IMR-90 (cell line): ENCODE results near the gene PLXNB3. TPM values are rescaled to one million over a fixed set of nuclear protein-coding genes. Genes with fewer than 3 reads are reported as not detected.

ENCODE experiments used
- ATAC-seq: fragments of 200-7000 bp; cut with Tn5 transposase; 2 replicates; pipeline ENCODE4 v1.9.1; 2020; ENCODE audit warnings: low read depth, mild to moderate bottlenecking, moderate library complexity
- BruUV-seq: library from RNA; stranded (reverse); fragments of 400-500 nt; replicated peaks from 2 replicates; lab custom pipeline; 2021; lab: Mats Ljungman, UMichigan
- CTCF ChIA-PET: fragments of 300-600 bp; formaldehyde crosslinking; extraction: SDS; loops from one replicate; lab custom pipeline; 2021; ENCODE audit warnings: antibody characterized with exemption; lab: Yijun Ruan, JAX
- POLR2A ChIA-PET: fragments of 300-600 bp; sonication (Branson Sonifier 250); formaldehyde crosslinking; loops from one replicate; lab custom pipeline; 2022; ENCODE audit warnings: antibody characterized with exemption; ENCODE audit not compliant: unreplicated experiment; lab: Charles Lee
- DNase-seq: peaks from one replicate; pipeline ENCODE4 v3.0.0; 2013
- H2AFZ ChIP-seq: replicated peaks from 2 replicates; pipeline ENCODE3; 2013; ENCODE audit warnings: low read length, mild to moderate bottlenecking; ENCODE audit not compliant: poor library complexity
- H2AK5ac ChIP-seq: 2 replicates; pipeline ENCODE4 v1.6.1; 2013; ENCODE audit warnings: low read depth, low read length, inconsistent platforms
- H2AK9ac ChIP-seq: replicated peaks from 2 replicates; pipeline ENCODE3; 2013; ENCODE audit warnings: mild to moderate bottlenecking, low read depth, low read length, moderate library complexity; ENCODE audit not compliant: poor library complexity
- H2BK120ac ChIP-seq: 2 replicates; pipeline ENCODE4 v1.6.1; 2013; ENCODE audit warnings: low read depth, low read length, inconsistent platforms
- H2BK15ac ChIP-seq: 3 replicates; pipeline ENCODE4 v1.6.1; 2013; ENCODE audit warnings: low read depth, low read length, inconsistent platforms
- H2BK20ac ChIP-seq: 2 replicates; pipeline ENCODE4 v1.6.1; 2013; ENCODE audit warnings: low read depth, mild to moderate bottlenecking, inconsistent platforms, low read length, moderate library complexity
- H2BK5ac ChIP-seq: 2 replicates; pipeline ENCODE4 v1.6.1; 2013; ENCODE audit warnings: mild to moderate bottlenecking, low read depth, low read length, inconsistent platforms; ENCODE audit not compliant: poor library complexity, severe bottlenecking
- H3K14ac ChIP-seq: replicated peaks from 2 replicates; pipeline ENCODE4 v1.6.1; 2013; ENCODE audit warnings: low read depth, low read length, inconsistent platforms
- H3K18ac ChIP-seq: 2 replicates; pipeline ENCODE4 v1.6.1; 2013; ENCODE audit warnings: low read depth, low read length, control low read depth
- H3K23ac ChIP-seq: 2 replicates; pipeline ENCODE4 v1.6.1; 2013; ENCODE audit warnings: low read depth, low read length, inconsistent platforms
- H3K27ac ChIP-seq: 2 replicates; pipeline ENCODE4 v1.5.1; 2013; ENCODE audit warnings: mild to moderate bottlenecking, control low read depth, low read length; ENCODE audit not compliant: insufficient read depth
- H3K27me3 ChIP-seq: 2 replicates; pipeline ENCODE4 v1.6.1; 2013; ENCODE audit warnings: low read length; ENCODE audit not compliant: control insufficient read depth, insufficient read depth
- H3K36me3 ChIP-seq: 2 replicates; pipeline ENCODE4 v1.6.1; 2013; ENCODE audit warnings: low read length, mixed read lengths; ENCODE audit not compliant: control insufficient read depth, insufficient read depth
- H3K4ac ChIP-seq: 2 replicates; pipeline ENCODE4 v1.6.1; 2013; ENCODE audit warnings: low read depth, low read length, inconsistent platforms
- H3K4me1 ChIP-seq: 2 replicates; pipeline ENCODE4 v1.6.1; 2013; ENCODE audit warnings: low read length, mixed read lengths; ENCODE audit not compliant: control insufficient read depth, insufficient read depth
- H3K4me2 ChIP-seq: 2 replicates; pipeline ENCODE4 v1.6.1; 2013; ENCODE audit warnings: low read depth, mild to moderate bottlenecking, control low read depth, low read length, moderate library complexity
- H3K4me3 ChIP-seq: 2 replicates; pipeline ENCODE4 v1.5.1; 2013; ENCODE audit warnings: low read depth, mild to moderate bottlenecking, control low read depth, low read length, moderate library complexity; ENCODE audit not compliant: insufficient read depth
- H3K56ac ChIP-seq: 2 replicates; pipeline ENCODE4 v1.6.1; 2013; ENCODE audit warnings: low read length, inconsistent platforms; ENCODE audit not compliant: insufficient read depth; ENCODE audit errors: extremely low read depth
- H3K79me1 ChIP-seq, 2 experiments: 2 replicates each; pipeline ENCODE4 v1.6.1; 2013; ENCODE audit warnings: low read length in 2 of 2, inconsistent platforms in 1 of 2, low read depth in 1 of 2
- H3K9ac ChIP-seq: 2 replicates; pipeline ENCODE4 v1.6.1; 2013; ENCODE audit warnings: low read depth, low read length, control low read depth
- H3K9me1 ChIP-seq: 2 replicates; pipeline ENCODE4 v1.6.1; 2013; ENCODE audit warnings: low read length, inconsistent platforms; ENCODE audit not compliant: insufficient read depth
- H3K9me3 ChIP-seq: 2 replicates; pipeline ENCODE4 v1.6.1; 2013; ENCODE audit warnings: low read length; ENCODE audit not compliant: control insufficient read depth, insufficient read depth
- H4K20me1 ChIP-seq: 2 replicates; pipeline ENCODE4 v1.6.1; 2013; ENCODE audit warnings: low read length, inconsistent platforms; ENCODE audit not compliant: insufficient read depth
- H4K5ac ChIP-seq: 2 replicates; pipeline ENCODE4 v1.6.1; 2013; ENCODE audit warnings: mild to moderate bottlenecking, low read depth, low read length, control low read depth
- H4K8ac ChIP-seq, 2 experiments: 2 replicates each; pipeline ENCODE4 v1.6.1; 2013; ENCODE audit warnings: low read depth in 2 of 2, low read length in 2 of 2, control low read depth in 1 of 2, inconsistent platforms in 1 of 2
- H4K91ac ChIP-seq: 2 replicates; pipeline ENCODE4 v1.6.1; 2013; ENCODE audit warnings: low read depth, low read length, inconsistent platforms; ENCODE audit not compliant: insufficient read depth
- BHLHE40 ChIP-seq: fragments of 150-350 bp; IDR thresholded peaks from 2 replicates; pipeline ENCODE4 v1.6.1; 2016; ENCODE audit warnings: mild to moderate bottlenecking, low read depth, low read length
- CHD1 ChIP-seq: IDR thresholded peaks from 2 replicates; pipeline ENCODE4 v1.6.1; 2012; ENCODE audit warnings: low read depth, low read length, improper control_type of control experiment
- CTCF ChIP-seq: conservative IDR thresholded peaks from 2 replicates; pipeline ENCODE4 v1.5.1; 2012; ENCODE audit warnings: mild to moderate bottlenecking, low read depth, low read length, improper control_type of control experiment
- ELK1 ChIP-seq: fragments of 150-350 bp; IDR thresholded peaks from 2 replicates; pipeline ENCODE4 v1.6.1; 2016; ENCODE audit warnings: low read depth, mild to moderate bottlenecking, low read length, moderate library complexity, borderline replicate concordance
- FOS ChIP-seq: fragments of 150-350 bp; IDR thresholded peaks from 2 replicates; pipeline ENCODE4 v1.6.1; 2016; ENCODE audit warnings: low read depth, low read length
- MAFK ChIP-seq: IDR thresholded peaks from 2 replicates; pipeline ENCODE4 v1.6.1; 2012; ENCODE audit warnings: low read depth, low read length, improper control_type of control experiment
- MAZ ChIP-seq: IDR thresholded peaks from 2 replicates; pipeline ENCODE4 v1.6.1; 2012; ENCODE audit warnings: low read depth, mild to moderate bottlenecking, low read length, improper control_type of control experiment, moderate library complexity, borderline replicate concordance
- NFE2L2 ChIP-seq: fragments of 150-350 bp; IDR thresholded peaks from 2 replicates; pipeline ENCODE4 v1.6.1; 2016; ENCODE audit warnings: low read depth, mild to moderate bottlenecking, low read length
- POLR2A ChIP-seq: IDR thresholded peaks from 2 replicates; pipeline ENCODE4 v1.6.1; 2012; ENCODE audit warnings: mild to moderate bottlenecking, low read depth, low read length
- RAD21 ChIP-seq: IDR thresholded peaks from 2 replicates; pipeline ENCODE4 v1.6.1; 2012; ENCODE audit warnings: low read length, improper control_type of control experiment
- RFX5 ChIP-seq: IDR thresholded peaks from 2 replicates; pipeline ENCODE4 v1.8.0; 2012; ENCODE audit warnings: low read depth, mild to moderate bottlenecking, low read length, moderate library complexity
- SMC3 ChIP-seq: fragments of 150-350 bp; IDR thresholded peaks from 2 replicates; pipeline ENCODE4 v1.6.1; 2016; ENCODE audit warnings: low read depth, mild to moderate bottlenecking, antibody characterized with exemption, low read length, moderate library complexity
- WGBS, 2 experiments: methylation state at CpG; one replicate each; pipeline versions ENCODE4 v1.1.5 to v1.1.7; 2013; ENCODE audit warnings: missing lambda C conversion rate in 2 of 2; ENCODE audit not compliant: insufficient read length in 1 of 2; ENCODE audit errors: extremely low coverage in 2 of 2; 5-methylcytosine and 5-hydroxymethylcytosine counted together
- dilution Hi-C: fragments of 300-500 bp; cut with HindIII; formaldehyde crosslinking; loops from one replicate; pipeline ENCODE4 v1.14.3; 2018; ENCODE audit warnings: low sequenced_read_pairs; ENCODE audit not compliant: unreplicated experiment
- in situ Hi-C: fragments of 300-500 bp; cut with MboI; formaldehyde crosslinking; loops from 3 replicates; pipeline ENCODE4 v1.14.3; 2019; ENCODE audit warnings: low sequenced_read_pairs, inconsistent platforms, mixed read lengths
- intact Hi-C: fragments of 100-400 bp; cut with micrococcal nuclease; formaldehyde crosslinking; loops from 2 replicates; pipeline ENCODE4 v1.10.0; 2022
- polyA plus RNA-seq, 3 experiments: library from polyadenylated mRNA; depleted of rRNA; stranded (reverse); fragments of >200 nt; gene quantifications; 2 replicates each; pipeline ENCODE4 v1.2.3, GENCODE V29; 2012; ENCODE audit warnings: low replicate concordance in 1 of 3
- total RNA-seq: library from RNA; depleted of rRNA; stranded (reverse); fragments of >200 nt; gene quantifications from 2 replicates; pipeline ENCODE4 v1.2.3, GENCODE V29; 2012
- TF ChIP-seq, protein P1 (sequence below): fragments of 150-350 bp; IDR thresholded peaks from 2 replicates; pipeline ENCODE4 v1.6.1; 2017; ENCODE audit warnings: mild to moderate bottlenecking, antibody characterized with exemption, low read length, low read depth

PLXNB3 gene
- total and polyA plus RNA-seq, 2 of the 4 experiments (the other 2 are of a cell fraction) = 0.36 to 22.3 TPM

- no TSS peak for BruUV-seq
- no peak overlapping the region for H3K18ac ChIP-seq
- intact Hi-C loops = no loop called here
Measured at GRCh38 chrX:153821066-153821465, 57.0 kb downstream of the PLXNB3 start.

More at GRCh38 chrX:153821066-153821465, 57.0 kb downstream of the PLXNB3 start:
- Histone ChIP-seq H3K4me1 (no peaks in the 10 kb centered on the region), H3K79me1 (no peaks in the 10 kb centered on the region), H2AK5ac (no peak overlapping the region), H3K56ac (no peak overlapping the region), H3K23ac (no peak overlapping the region), H2BK20ac (no peak overlapping the region), H4K8ac (no peak overlapping the region), H3K4me3 (no peak overlapping the region), H2AFZ (no peak overlapping the region), H4K91ac (no peak overlapping the region), H3K36me3 (no peaks in the 10 kb centered on the region), H3K14ac (no peak overlapping the region), H3K27ac (no peak overlapping the region), H2BK5ac (no peak overlapping the region), H3K27me3 (peaks cover 21% of the 10 kb centered on the region), H4K20me1 (no peaks in the 10 kb centered on the region), H2BK120ac (no peak overlapping the region), H3K9me1 (no peaks in the 10 kb centered on the region), H2AK9ac (no peak overlapping the region), H3K4me2 (no peak overlapping the region), H4K5ac (no peak overlapping the region), H3K9ac (no peak overlapping the region), H2BK15ac (no peak overlapping the region), H3K9me3 (0 out of 2 replicates have a peak, but pooled peaks cover 2% of the 10 kb centered on the region), H3K4ac (no peak overlapping the region)
- DNase-seq (no peak), ATAC-seq (no peak)
- in situ Hi-C loops (no loop called here), dilution Hi-C loops (no loop called here)
- TF ChIP-seq MAFK (no peak), CTCF (no peak), ELK1 (no peak), SMC3 (no peak), BHLHE40 (no peak), RAD21 (no peak), NFE2L2 (no peak), RFX5 (no peak), MAZ (no peak), POLR2A (no peak), CHD1 (no peak), FOS (no peak)
- TF ChIP-seq, protein P1, sequence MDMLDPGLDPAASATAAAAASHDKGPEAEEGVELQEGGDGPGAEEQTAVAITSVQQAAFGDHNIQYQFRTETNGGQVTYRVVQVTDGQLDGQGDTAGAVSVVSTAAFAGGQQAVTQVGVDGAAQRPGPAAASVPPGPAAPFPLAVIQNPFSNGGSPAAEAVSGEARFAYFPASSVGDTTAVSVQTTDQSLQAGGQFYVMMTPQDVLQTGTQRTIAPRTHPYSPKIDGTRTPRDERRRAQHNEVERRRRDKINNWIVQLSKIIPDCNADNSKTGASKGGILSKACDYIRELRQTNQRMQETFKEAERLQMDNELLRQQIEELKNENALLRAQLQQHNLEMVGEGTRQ = no peak
- CTCF ChIA-PET = no interaction called here
- POLR2A ChIA-PET = no interaction called here
- 67% methylated on average over 3 of the region's 9 CpGs; no CpG with 5 or more reads in 1 of the 2 experiments for WGBS, 2 experiments
